Measurements from ENCODE around the gene ECEL1. TPM values are rescaled to one million over a fixed set of nuclear protein-coding genes. Genes with fewer than 3 reads are reported as not detected.

The ECEL1 gene
- total RNA-seq = not detected
- not detected for total RNA-seq (2013)

GRCh38 chr2:232487385-232488096, at the start of gene ECEL1:
Gene ECEL1 (minus strand): TSS chr2:232487834. CDS start chr2:232486653, 1,181 bp downstream.
- intact Hi-C loops (cut with micrococcal nuclease) = no loop called here
- Mint-ChIP-seq H3K27ac (no peak within 1 kb of the TSS), H3K27me3 (ENCODE audit: low read depth in 2 of 2) (peaks cover 28 to 31% of the 10 kb centered on the region in 2 donors), H3K9me3 (no peaks in the 10 kb centered on the region), H3K4me1 (peaks cover 4 to 5% of the 10 kb centered on the region in 2 donors), H3K36me3 (no peaks in the 10 kb centered on the region), H3K4me3 (peak within 1 kb of the TSS; percentile 31)
- Histone ChIP-seq H3K27me3 (ENCODE audit: control insufficient read depth, insufficient read depth, low read length) (peaks cover 8% of the 10 kb centered on the region), H3K27ac (ENCODE audit: low read length) (no peak within 1 kb of the TSS), H3K4me1 (ENCODE audit: control insufficient read depth, insufficient read depth, low read length) (peaks cover 6% of the 10 kb centered on the region), H3K4me3 (ENCODE audit: low read length) (no peak within 1 kb of the TSS), H3K9me3 (ENCODE audit: control insufficient read depth, insufficient read depth, low read length) (no peaks in the 10 kb centered on the region), H3K36me3 (ENCODE audit: control insufficient read depth, insufficient read depth, low read length) (no peaks in the 10 kb centered on the region)
- ATAC-seq (peak in 1 of 3 donors; percentile 42), DNase-seq (no peak)
- TF ChIP-seq CTCF (IDR thresholded peaks at IDR 0.05) = no peak
- under 1% methylated on average over 102 of the region's 102 CpGs for WGBS (ENCODE audit: insufficient coverage)

- H3K4me3 ChIP-seq (ENCODE audit: low read length) = no peak overlapping the region
- H3K27ac Mint-ChIP-seq = no peak overlapping the region
- ATAC-seq (no peak), DNase-seq (no peak)
- intact Hi-C loops (cut with micrococcal nuclease) = no loop called here
- no peak overlapping the region for H3K4me3 Mint-ChIP-seq
- no peaks in the 10 kb centered on the region for H3K36me3 ChIP-seq (ENCODE audit: control insufficient read depth, insufficient read depth, low read length)
- WGBS (ENCODE audit: insufficient coverage) = 77% methylated on average over 5 of the region's 5 CpGs
- no peak overlapping the region for H3K27ac ChIP-seq (ENCODE audit: low read length)
- H3K4me1 ChIP-seq (ENCODE audit: control insufficient read depth, insufficient read depth, low read length) = peaks cover 13% of the 10 kb centered on the region
- no peaks in the 10 kb centered on the region for H3K9me3 Mint-ChIP-seq
- peaks cover 0 to 4% of the 10 kb centered on the region in 2 donors for H3K4me1 Mint-ChIP-seq
- no peak for TF ChIP-seq CTCF (IDR thresholded peaks at IDR 0.05)
- peaks cover 4% of the 10 kb centered on the region for H3K9me3 ChIP-seq (ENCODE audit: control insufficient read depth, insufficient read depth, low read length)
- H3K36me3 Mint-ChIP-seq = no peaks in the 10 kb centered on the region
- H3K27me3 Mint-ChIP-seq (ENCODE audit: low read depth in 2 of 2) = peaks cover 0 to 18% of the 10 kb centered on the region in 2 donors
- peaks cover 3% of the 10 kb centered on the region for H3K27me3 ChIP-seq (ENCODE audit: control insufficient read depth, insufficient read depth, low read length)
Measured at GRCh38 chr2:232537079-232537478, 49.4 kb upstream of the ECEL1 start.

GRCh38 chr2:232535761-232536530, 48.3 kb upstream of the ECEL1 start:
- intact Hi-C loops (cut with micrococcal nuclease) = no loop called here
- DNase-seq (no peak), ATAC-seq (no peak)
- peaks cover 0 to 18% of the 10 kb centered on the region in 2 donors for H3K27me3 Mint-ChIP-seq (ENCODE audit: low read depth in 2 of 2)
- Histone ChIP-seq H3K4me3 (ENCODE audit: low read length) (no peak overlapping the region), H3K27me3 (ENCODE audit: control insufficient read depth, insufficient read depth, low read length) (peaks cover 3% of the 10 kb centered on the region), H3K4me1 (ENCODE audit: control insufficient read depth, insufficient read depth, low read length) (peaks cover 13% of the 10 kb centered on the region), H3K27ac (ENCODE audit: low read length) (no peak overlapping the region), H3K9me3 (ENCODE audit: control insufficient read depth, insufficient read depth, low read length) (peaks cover 4% of the 10 kb centered on the region), H3K36me3 (ENCODE audit: control insufficient read depth, insufficient read depth, low read length) (no peaks in the 10 kb centered on the region)
- H3K4me3 Mint-ChIP-seq = no peak overlapping the region
- H3K27ac Mint-ChIP-seq = no peak overlapping the region
- no peaks in the 10 kb centered on the region for H3K36me3 Mint-ChIP-seq
- H3K9me3 Mint-ChIP-seq = no peaks in the 10 kb centered on the region
- no peak for TF ChIP-seq CTCF (IDR thresholded peaks at IDR 0.05)
- WGBS (ENCODE audit: insufficient coverage) = 89% methylated on average over 5 of the region's 5 CpGs
- peaks cover 0 to 4% of the 10 kb centered on the region in 2 donors for H3K4me1 Mint-ChIP-seq

Measured in natural killer cell (primary cell).